Sigmoid colon (tissue), 3 donors: ENCODE results near the gene IRF6.

Source experiments
- CTCF ChIP-seq, 4 experiments: fragments of 450-650 bp in 3 of 4; fragments of 200-600 bp in 1 of 4; IDR thresholded peaks; one replicate each; pipeline ENCODE4 v1.5.1; 2016 to 2019; ENCODE audit warnings: antibody characterized with exemption in 4 of 4, mild to moderate bottlenecking in 3 of 4, moderate library complexity in 2 of 4
- POLR2A ChIP-seq, 2 donors: fragments of 450-650 bp; IDR thresholded peaks; one replicate each; pipeline ENCODE4 v1.6.1; 2016; ENCODE audit warnings: antibody characterized with exemption in 2 of 2, mild to moderate bottlenecking in 2 of 2, moderate library complexity in 2 of 2

GRCh38 chr1:209759829-209760359 lies 46.0 kb downstream of the IRF6 start:
- TF ChIP-seq CTCF (IDR thresholded peaks at IDR 0.05), result no peak
- TF ChIP-seq POLR2A (IDR thresholded peaks at IDR 0.05), result no peak
